D721Med (cell line): ENCODE results near the gene RAB5B.

Experiments
- DNase-seq: peaks from one replicate; pipeline ENCODE4 v3.0.0; 2011; ENCODE audit warnings: low spot score; ENCODE audit not compliant: insufficient read length
- FAIRE-seq: peaks from 2 replicates; lab custom pipeline; 2011; peaks lifted over from hg19 to GRCh38; lab: Jason Lieb, UNC
- CTCF ChIP-seq: IDR thresholded peaks from 2 replicates; pipeline ENCODE4 v1.5.1; 2012; ENCODE audit warnings: mild to moderate bottlenecking, control low read depth; ENCODE audit not compliant: insufficient read depth; ENCODE audit errors: missing control alignments

The RAB5B gene

GRCh38 chr12:56010111-56010570 is 36.3 kb downstream of the RAB5B start:
- DNase-seq (no peak), FAIRE-seq (no peak)
- TF ChIP-seq CTCF, result no peak

GRCh38 chr12:56011509-56012090 is 37.7 kb downstream of the RAB5B start:
- FAIRE-seq (no peak), DNase-seq (no peak)
- TF ChIP-seq CTCF, result no peak

GRCh38 chr12:56013482-56013881 is 39.6 kb downstream of the RAB5B start:
- no peak for FAIRE-seq
- DNase-seq, result no peak
- TF ChIP-seq CTCF, result no peak

GRCh38 chr12:56014205-56014604 is 40.3 kb downstream of the RAB5B start:
- no peak for TF ChIP-seq CTCF

GRCh38 chr12:56017181-56017580 is 43.3 kb downstream of the RAB5B start:
- no peak for FAIRE-seq
- TF ChIP-seq CTCF, result no peak
- DNase-seq, result no peak

More at GRCh38 chr12:56014205-56014604, 40.3 kb downstream of the RAB5B start:
- no peak for FAIRE-seq
- DNase-seq, result no peak

GRCh38 chr12:56018356-56018755 is 44.5 kb downstream of the RAB5B start:
- no peak for TF ChIP-seq CTCF
- FAIRE-seq (no peak), DNase-seq (no peak)

- no peak for DNase-seq
- TF ChIP-seq CTCF, result no peak
- FAIRE-seq, result no peak
Observed at GRCh38 chr12:56020423-56021184, 46.7 kb downstream of the RAB5B start, which contains the start of gene IKZF4. IKZF4 (plus strand) TSS chr12:56021043; CDS start chr12:56021494, 451 bp downstream.
